HG03139 (cell line): ENCODE results near the gene LTBP2.

ENCODE experiments used
- ATAC-seq: cut with Tn5 transposase; IDR thresholded peaks from one replicate; pipeline ENCODE4 v1.9.1; 2021; ENCODE audit not compliant: unreplicated experiment

Gene LTBP2

GRCh38 chr14:74573421-74574089 is 38.5 kb downstream of the LTBP2 start:
- ATAC-seq = no peak

GRCh38 chr14:74572726-74573301 is 39.2 kb downstream of the LTBP2 start:
- no peak for ATAC-seq

DNA sequence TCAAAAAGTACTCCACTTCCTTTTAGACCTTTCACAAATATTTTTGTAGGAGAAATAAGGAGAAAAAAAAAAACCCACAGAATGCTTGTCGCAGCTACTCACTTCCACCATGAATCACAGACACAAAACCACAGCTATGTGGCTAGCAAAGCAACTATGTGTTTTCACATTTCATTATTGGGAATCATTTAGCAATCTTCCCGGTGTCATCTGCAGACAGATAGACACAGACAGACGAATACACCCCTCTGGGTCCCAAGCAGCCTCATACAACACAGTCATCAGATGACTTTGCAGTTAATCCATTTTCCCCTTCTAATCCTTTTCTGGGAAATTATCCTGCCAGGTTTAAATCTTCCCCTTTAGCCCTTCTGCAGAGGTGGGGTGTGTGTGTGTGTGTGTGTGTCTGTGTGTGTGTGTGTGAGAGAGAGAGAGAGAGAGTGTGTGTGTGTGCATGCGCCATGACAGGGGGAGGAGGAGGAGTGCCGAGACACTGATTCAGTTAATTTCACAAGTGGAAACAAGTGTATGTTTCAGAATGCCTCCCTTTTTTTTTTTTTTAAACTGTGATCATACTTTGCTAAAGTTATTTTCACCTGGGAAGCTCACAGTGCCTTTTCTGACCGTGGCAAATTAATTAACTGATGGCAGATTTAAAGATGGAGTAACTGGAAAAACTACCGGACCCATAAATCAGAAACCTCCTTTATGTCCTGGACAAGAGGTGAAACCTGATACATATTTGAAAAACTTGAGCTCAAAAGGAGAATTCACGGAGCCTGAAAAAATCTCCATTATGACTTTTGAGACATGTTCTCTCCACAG is 39.9 kb downstream of the LTBP2 start:
- no peak for ATAC-seq

- ATAC-seq = no peak
These were observed 40.6 kb downstream of the LTBP2 start for GRCh38 chr14:74571441-74571841.

DNA sequence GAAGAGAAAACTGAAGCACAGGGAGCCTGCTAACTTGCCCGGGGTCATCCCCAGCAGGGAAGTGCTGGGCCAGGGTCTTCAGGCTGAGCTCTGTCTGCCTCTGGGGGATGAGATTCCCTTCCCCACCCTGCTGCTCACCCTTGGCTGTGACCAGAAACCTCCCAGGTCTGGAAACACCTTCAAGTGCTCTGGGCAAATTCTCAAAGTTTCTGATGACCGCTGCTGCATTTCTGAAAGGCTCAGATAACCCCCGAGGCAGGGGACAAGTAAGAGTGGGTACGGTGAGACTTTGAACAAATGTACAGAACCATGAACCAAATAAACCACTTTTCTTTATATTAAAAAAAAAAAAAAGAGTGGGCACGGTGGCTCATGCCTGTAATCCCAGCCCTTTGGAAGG is 41.3 kb downstream of the LTBP2 start:
- ATAC-seq = no peak

DNA sequence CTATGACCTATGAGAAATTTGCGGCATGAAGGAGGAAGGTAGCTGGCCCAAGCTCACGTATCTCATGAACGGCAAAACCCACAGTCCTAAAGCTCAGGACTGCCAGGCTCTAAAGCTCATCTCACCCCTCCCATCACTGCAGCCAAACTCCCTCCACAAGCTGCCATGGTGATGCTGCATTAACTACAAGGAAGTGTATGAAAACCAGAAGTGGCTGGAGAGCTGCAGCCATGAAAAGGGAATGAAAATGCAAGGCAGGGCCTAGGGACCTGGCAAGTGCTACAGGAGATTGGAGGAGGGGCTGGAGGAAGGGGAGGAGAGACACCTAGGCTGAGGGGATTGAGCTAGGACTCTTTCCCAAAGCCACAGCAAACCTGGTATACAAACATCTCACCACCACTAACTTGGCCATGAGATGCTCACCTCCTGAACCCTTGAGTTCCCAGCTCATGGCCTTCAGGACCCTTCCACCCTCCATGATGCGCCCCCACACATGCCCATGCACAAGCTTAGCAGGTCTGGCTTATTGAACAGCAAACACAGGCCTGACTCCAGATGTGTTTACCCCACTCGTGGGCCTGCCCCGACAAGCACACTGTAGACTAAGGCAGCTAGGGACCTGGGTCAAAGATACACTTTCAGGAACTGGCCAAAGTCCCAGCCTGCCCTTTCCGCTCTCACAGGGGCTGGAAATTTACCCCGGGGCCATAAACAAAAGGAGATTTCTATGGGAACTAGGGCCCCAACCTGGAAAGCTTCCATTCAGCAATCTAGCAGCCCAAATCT is 42.0 kb downstream of the LTBP2 start:
- ATAC-seq = no peak

GRCh38 chr14:74569387-74569786 is 42.6 kb downstream of the LTBP2 start:
- ATAC-seq = no peak

GRCh38 chr14:74568911-74569310 is 43.1 kb downstream of the LTBP2 start:
- ATAC-seq = no peak

- no peak for ATAC-seq
These were observed 43.7 kb downstream of the LTBP2 start for GRCh38 chr14:74568380-74568649.

DNA sequence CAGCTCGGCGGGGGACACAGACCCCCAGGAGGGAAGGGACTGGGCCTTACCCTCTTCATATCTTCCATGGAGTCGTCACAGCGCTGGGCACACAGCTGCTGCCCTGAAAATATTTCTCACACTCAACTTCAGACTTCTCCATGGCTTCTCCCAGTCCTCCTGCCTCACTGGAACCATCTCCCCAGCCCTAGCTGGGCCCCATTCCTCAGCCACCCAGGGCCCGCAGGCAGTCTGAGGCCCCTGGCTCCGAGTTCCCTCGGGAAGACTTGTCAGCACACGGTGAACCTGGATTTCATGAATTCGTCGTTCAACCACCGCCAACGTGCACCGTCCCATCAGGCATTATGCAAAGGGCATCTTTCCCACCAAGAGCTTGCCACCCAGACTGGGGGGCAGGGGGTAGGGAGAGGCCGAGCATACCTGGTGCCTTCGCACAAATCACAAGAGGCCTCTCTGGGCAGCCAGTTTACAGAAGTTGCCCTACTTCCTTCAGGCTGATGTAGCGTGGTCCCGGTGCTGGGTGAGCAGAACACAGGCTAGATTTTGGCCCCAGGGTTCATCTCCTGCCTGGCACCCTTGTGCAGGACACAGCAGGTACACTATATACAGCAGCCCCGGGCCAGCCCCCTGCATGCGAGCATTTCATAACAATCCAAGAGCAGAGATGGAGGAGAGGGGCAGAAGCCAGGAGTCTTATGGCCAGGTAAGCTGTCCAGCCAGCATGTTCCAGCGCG is 44.2 kb downstream of the LTBP2 start:
- ATAC-seq = no peak

DNA sequence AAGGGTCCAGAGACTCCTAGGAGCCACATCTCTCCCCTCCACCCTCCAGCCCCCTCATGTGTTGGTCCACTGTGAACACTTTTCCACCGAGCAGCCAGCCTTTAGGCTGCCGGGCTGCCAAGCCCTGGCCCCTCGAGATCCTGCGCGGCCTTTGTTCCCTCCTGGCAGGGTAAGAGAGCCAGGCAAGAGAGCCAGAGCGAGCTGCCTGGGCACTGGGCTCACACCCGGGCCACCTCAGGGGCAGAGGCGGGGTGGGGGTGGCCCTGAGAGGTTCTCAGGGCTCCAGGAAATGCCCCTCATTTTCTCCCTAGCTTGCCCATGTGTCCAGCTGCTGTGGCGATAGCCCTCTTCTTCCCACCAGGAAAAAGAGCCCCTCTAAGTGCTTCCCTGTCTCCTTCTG is 44.8 kb downstream of the LTBP2 start:
- ATAC-seq = no peak

- ATAC-seq = no peak
These were observed 45.6 kb downstream of the LTBP2 start for GRCh38 chr14:74566174-74567141.

GRCh38 chr14:74563586-74564159 is 48.4 kb downstream of the LTBP2 start:
- ATAC-seq = no peak

GRCh38 chr14:74563233-74563585 is 48.8 kb downstream of the LTBP2 start:
- ATAC-seq = no peak

DNA sequence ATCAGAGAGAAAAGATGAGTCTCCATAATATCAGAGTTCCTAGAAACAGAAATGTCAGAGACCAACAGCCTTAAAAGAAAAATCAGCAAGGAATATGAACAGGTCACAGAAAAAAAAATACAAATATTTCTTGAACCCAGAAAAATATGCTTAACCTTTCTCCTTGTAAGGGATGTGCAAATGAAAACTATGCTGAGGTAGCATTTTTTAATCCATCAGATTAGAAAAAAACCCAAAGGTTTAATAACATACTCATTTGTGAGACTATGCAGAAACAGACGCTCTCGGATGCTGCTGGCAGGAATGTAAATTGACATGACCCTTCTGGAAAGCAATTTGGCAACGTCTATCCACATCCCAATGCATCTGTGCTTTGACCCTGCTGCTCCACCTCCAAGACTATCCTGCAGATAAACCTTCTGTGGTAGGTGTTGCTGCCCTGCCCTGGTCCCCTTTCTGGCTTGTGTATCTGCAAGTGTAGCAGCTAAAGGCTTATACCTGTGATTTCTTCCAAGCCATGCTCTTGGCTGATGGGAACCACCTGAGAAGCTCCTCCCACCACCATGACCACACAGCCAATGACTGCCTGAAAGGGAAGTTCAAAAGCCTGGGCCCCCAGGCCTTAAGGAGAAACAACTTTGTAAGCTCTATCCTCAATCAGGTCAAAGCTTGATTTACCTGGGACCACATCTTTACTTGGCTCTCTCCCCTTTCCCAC is 49.4 kb downstream of the LTBP2 start:
- no peak for ATAC-seq

- no peak for ATAC-seq
These were observed 53.4 kb downstream of the LTBP2 start for GRCh38 chr14:74558655-74559054.

DNA sequence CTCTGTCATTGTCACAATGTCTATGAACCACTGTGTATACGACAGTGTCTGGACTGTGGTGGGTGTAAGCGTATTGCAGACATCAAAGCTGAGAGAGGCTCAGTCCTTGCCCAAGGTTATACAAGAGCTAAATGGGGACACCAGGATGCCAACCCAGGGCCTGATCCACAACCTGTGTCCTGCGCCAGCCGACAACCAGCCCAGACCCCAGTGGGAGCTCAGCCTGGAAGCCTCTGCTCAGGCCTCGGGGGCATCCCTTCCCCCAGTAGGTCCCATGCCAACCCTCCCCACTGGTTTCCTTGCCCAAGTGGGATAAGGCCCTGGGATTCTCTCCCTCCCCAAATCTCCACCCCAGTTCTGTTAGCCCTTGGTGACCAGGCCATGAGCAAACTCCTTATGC is 54.3 kb downstream of the LTBP2 start:
- no peak for ATAC-seq

GRCh38 chr14:74555476-74556050 is 56.5 kb downstream of the LTBP2 start:
- ATAC-seq = no peak
